MV-4-11 (cell line): Measurements from ENCODE around the gene EEPD1.
A peak's percentile ranks its signal among the peaks of the same experiment; 100 is the strongest.

ENCODE experiments used
- DNase-seq: peaks from one replicate; lab custom pipeline; 2025; lab: John Stamatoyannopoulos, UW

The EEPD1 gene

GRCh38 chr7:36154255-36155212 lies 1.5 kb downstream of the EEPD1 start:
- DNase-seq: no peak

GRCh38 chr7:36155811-36156361 lies 2.8 kb downstream of the EEPD1 start:
- DNase-seq: peak; percentile 14

- no peak for DNase-seq
Measured at GRCh38 chr7:36157527-36158320, 4.7 kb downstream of the EEPD1 start.

GRCh38 chr7:36158321-36158605 lies 5.2 kb downstream of the EEPD1 start:
- DNase-seq: no peak

GRCh38 chr7:36159618-36160017 lies 6.6 kb downstream of the EEPD1 start:
- no peak for DNase-seq

- DNase-seq: no peak
Measured at GRCh38 chr7:36160313-36160712, 7.3 kb downstream of the EEPD1 start.

GRCh38 chr7:36161996-36162395 lies 8.9 kb downstream of the EEPD1 start:
- no peak for DNase-seq

GRCh38 chr7:36165059-36165458 lies 12.0 kb downstream of the EEPD1 start:
- DNase-seq: peak; percentile 91

- no peak for DNase-seq
Measured at GRCh38 chr7:36165802-36166201, 12.7 kb downstream of the EEPD1 start.

- DNase-seq: no peak
Measured at GRCh38 chr7:36167403-36168050, 14.5 kb downstream of the EEPD1 start.

- peak; percentile 89 for DNase-seq
Measured at GRCh38 chr7:36171503-36171902, 18.4 kb downstream of the EEPD1 start.

- peak; percentile 78 for DNase-seq
Measured at GRCh38 chr7:36175886-36176285, 22.8 kb downstream of the EEPD1 start.

- DNase-seq: no peak
Measured at GRCh38 chr7:36176697-36177096, 23.6 kb downstream of the EEPD1 start.

- DNase-seq: peak; percentile 18
Measured at GRCh38 chr7:36180121-36180520, 27.1 kb downstream of the EEPD1 start.

- DNase-seq: no peak
Measured at GRCh38 chr7:36181668-36182067, 28.6 kb downstream of the EEPD1 start.

GRCh38 chr7:36182854-36183604 lies 30.0 kb downstream of the EEPD1 start:
- no peak for DNase-seq

GRCh38 chr7:36185092-36185491 lies 32.0 kb downstream of the EEPD1 start:
- DNase-seq: no peak

GRCh38 chr7:36185756-36186155 lies 32.7 kb downstream of the EEPD1 start:
- no peak for DNase-seq

GRCh38 chr7:36186359-36187121 lies 33.5 kb downstream of the EEPD1 start:
- DNase-seq: no peak

- DNase-seq: peak; percentile 23
Measured at GRCh38 chr7:36188266-36188665, 35.2 kb downstream of the EEPD1 start.

GRCh38 chr7:36188906-36189305 lies 35.9 kb downstream of the EEPD1 start:
- DNase-seq: no peak
